Measurements from ENCODE around the gene SLC25A42.

Gene SLC25A42

GRCh38 chr19:19149435-19149834 is 85.6 kb downstream of the SLC25A42 start:
- TF ChIP-seq, protein P1, sequence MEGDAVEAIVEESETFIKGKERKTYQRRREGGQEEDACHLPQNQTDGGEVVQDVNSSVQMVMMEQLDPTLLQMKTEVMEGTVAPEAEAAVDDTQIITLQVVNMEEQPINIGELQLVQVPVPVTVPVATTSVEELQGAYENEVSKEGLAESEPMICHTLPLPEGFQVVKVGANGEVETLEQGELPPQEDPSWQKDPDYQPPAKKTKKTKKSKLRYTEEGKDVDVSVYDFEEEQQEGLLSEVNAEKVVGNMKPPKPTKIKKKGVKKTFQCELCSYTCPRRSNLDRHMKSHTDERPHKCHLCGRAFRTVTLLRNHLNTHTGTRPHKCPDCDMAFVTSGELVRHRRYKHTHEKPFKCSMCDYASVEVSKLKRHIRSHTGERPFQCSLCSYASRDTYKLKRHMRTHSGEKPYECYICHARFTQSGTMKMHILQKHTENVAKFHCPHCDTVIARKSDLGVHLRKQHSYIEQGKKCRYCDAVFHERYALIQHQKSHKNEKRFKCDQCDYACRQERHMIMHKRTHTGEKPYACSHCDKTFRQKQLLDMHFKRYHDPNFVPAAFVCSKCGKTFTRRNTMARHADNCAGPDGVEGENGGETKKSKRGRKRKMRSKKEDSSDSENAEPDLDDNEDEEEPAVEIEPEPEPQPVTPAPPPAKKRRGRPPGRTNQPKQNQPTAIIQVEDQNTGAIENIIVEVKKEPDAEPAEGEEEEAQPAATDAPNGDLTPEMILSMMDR (IDR thresholded peaks at IDR 0.05; ENCODE audit: low read depth, low read length), result no peak
- no peak overlapping the region for H3K4me3 ChIP-seq (ENCODE audit: low read depth, low read length)
- H3K36me3 ChIP-seq, result no peaks in the 10 kb centered on the region
- no peaks in the 10 kb centered on the region for H3K9me3 ChIP-seq
- DNase-seq, result no peak
- H3K4me1 ChIP-seq, result no peaks in the 10 kb centered on the region
- no peaks in the 10 kb centered on the region for H3K27me3 ChIP-seq

GRCh38 chr19:19151418-19151817 is 87.6 kb downstream of the SLC25A42 start:
- Histone ChIP-seq H3K27me3 (no peaks in the 10 kb centered on the region), H3K9me3 (no peaks in the 10 kb centered on the region), H3K4me1 (no peaks in the 10 kb centered on the region), H3K36me3 (no peaks in the 10 kb centered on the region), H3K4me3 (ENCODE audit: low read depth, low read length) (no peak overlapping the region)
- no peak for DNase-seq
- TF ChIP-seq, protein P1 (IDR thresholded peaks at IDR 0.05; ENCODE audit: low read depth, low read length), result no peak

GRCh38 chr19:19152668-19153384 is 89.0 kb downstream of the SLC25A42 start:
- TF ChIP-seq, protein P1 (IDR thresholded peaks at IDR 0.05; ENCODE audit: low read depth, low read length), result no peak
- Histone ChIP-seq H3K4me3 (ENCODE audit: low read depth, low read length) (no peak overlapping the region), H3K4me1 (no peaks in the 10 kb centered on the region), H3K27me3 (no peaks in the 10 kb centered on the region), H3K36me3 (no peaks in the 10 kb centered on the region), H3K9me3 (no peaks in the 10 kb centered on the region)
- no peak for DNase-seq

GRCh38 chr19:19154768-19155494 is 91.1 kb downstream of the SLC25A42 start:
- Histone ChIP-seq H3K4me1 (no peaks in the 10 kb centered on the region), H3K9me3 (no peaks in the 10 kb centered on the region), H3K4me3 (ENCODE audit: low read depth, low read length) (no peak overlapping the region), H3K27me3 (no peaks in the 10 kb centered on the region), H3K36me3 (no peaks in the 10 kb centered on the region)
- no peak for DNase-seq
- TF ChIP-seq, protein P1 (IDR thresholded peaks at IDR 0.05; ENCODE audit: low read depth, low read length), result no peak

DNA sequence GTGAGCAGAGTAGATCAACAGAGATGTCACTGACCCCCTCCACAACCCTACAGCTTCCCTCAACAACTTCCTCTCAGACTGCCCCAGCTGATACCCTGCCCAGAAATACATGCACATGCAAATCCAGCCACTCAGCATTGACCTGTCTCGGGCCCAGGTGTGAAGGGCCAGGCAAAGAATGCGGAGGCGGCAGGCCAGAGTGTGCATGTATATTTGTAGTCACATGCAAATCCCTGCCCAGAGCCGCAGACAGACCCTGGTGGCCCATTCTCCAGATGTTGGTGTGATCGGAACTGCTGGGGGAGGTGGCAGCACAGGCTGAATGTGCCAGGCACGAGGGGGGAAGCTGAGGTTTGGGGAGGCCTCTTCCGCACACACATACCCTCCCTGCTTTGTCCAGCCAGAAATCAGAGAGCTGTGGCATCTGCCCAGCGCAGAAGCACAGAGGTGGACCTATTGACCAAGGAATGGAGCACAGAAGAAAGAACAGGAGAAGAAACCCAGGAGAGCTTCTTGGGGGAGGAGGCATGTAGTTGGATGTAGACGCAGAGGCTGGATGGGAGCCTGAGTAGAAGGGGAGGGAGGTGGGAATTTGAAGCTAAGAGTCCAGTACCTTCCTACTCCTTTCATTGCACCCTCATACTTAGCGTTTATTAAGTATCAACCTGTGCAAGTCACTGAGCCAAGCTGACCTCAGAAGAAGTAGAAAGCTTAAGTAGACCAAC is 91.9 kb downstream of the SLC25A42 start:
- Histone ChIP-seq H3K9me3 (no peaks in the 10 kb centered on the region), H3K36me3 (no peaks in the 10 kb centered on the region), H3K4me1 (no peaks in the 10 kb centered on the region), H3K27me3 (no peaks in the 10 kb centered on the region), H3K4me3 (ENCODE audit: low read depth, low read length) (no peak overlapping the region)
- DNase-seq, result no peak
- TF ChIP-seq, protein P1 (IDR thresholded peaks at IDR 0.05; ENCODE audit: low read depth, low read length), result no peak
